BE2C (cell line): ENCODE measurements around the gene RFPL4AL1.

Experiments used
- DNase-seq: peaks from one replicate; pipeline ENCODE4 v3.0.0-alpha.2; 2020
- H3K27me3 ChIP-seq: fragments of 250-450 bp; sonication (Bioruptor Pico); 2 replicates; pipeline ENCODE4 v1.5.1; 2020; ENCODE audit warnings: mild to moderate bottlenecking
- H3K36me3 ChIP-seq: fragments of 250-450 bp; sonication (Bioruptor Pico); 2 replicates; pipeline ENCODE4 v1.5.1; 2020; ENCODE audit warnings: mild to moderate bottlenecking
- H3K4me1 ChIP-seq: fragments of 250-450 bp; sonication (Bioruptor Pico); 2 replicates; pipeline ENCODE4 v1.5.1; 2020
- H3K4me3 ChIP-seq: 2 replicates; pipeline ENCODE4 v1.5.1; 2011; ENCODE audit warnings: low read depth, low read length
- H3K9me3 ChIP-seq: fragments of 250-450 bp; sonication (Bioruptor Pico); 2 replicates; pipeline ENCODE4 v1.5.1; 2020
- TF ChIP-seq, protein P1 (sequence below): IDR thresholded peaks from 2 replicates; pipeline ENCODE4 v1.5.1; 2012; ENCODE audit warnings: mild to moderate bottlenecking, low read depth, low read length

Gene RFPL4AL1

DNA sequence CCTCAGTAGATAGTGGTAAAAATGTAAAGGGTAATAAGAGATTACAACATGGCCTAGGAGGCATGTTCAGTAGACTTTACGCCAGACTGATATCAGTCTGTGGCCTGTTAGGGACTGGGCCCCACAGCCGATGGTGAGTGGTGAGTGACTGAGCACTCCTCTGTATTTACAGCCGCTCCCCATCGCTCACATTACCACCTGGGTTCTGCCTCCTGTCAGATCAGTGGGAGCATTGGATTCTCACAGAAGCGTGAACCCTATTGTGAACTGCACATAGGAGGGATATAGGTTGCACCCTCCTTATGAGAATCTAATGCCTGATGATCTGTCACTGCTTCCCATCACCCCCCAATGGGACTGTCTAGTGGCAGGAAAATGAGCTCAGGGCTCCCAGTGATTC, 45.0 kb downstream of the RFPL4AL1 start:
- Histone ChIP-seq H3K27me3 (peaks cover 47% of the 10 kb centered on the region), H3K4me3 (no peak overlapping the region), H3K4me1 (no peaks in the 10 kb centered on the region), H3K9me3 (no peaks in the 10 kb centered on the region), H3K36me3 (no peaks in the 10 kb centered on the region)
- no peak for DNase-seq
- TF ChIP-seq, protein P1, sequence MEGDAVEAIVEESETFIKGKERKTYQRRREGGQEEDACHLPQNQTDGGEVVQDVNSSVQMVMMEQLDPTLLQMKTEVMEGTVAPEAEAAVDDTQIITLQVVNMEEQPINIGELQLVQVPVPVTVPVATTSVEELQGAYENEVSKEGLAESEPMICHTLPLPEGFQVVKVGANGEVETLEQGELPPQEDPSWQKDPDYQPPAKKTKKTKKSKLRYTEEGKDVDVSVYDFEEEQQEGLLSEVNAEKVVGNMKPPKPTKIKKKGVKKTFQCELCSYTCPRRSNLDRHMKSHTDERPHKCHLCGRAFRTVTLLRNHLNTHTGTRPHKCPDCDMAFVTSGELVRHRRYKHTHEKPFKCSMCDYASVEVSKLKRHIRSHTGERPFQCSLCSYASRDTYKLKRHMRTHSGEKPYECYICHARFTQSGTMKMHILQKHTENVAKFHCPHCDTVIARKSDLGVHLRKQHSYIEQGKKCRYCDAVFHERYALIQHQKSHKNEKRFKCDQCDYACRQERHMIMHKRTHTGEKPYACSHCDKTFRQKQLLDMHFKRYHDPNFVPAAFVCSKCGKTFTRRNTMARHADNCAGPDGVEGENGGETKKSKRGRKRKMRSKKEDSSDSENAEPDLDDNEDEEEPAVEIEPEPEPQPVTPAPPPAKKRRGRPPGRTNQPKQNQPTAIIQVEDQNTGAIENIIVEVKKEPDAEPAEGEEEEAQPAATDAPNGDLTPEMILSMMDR, result no peak

DNA sequence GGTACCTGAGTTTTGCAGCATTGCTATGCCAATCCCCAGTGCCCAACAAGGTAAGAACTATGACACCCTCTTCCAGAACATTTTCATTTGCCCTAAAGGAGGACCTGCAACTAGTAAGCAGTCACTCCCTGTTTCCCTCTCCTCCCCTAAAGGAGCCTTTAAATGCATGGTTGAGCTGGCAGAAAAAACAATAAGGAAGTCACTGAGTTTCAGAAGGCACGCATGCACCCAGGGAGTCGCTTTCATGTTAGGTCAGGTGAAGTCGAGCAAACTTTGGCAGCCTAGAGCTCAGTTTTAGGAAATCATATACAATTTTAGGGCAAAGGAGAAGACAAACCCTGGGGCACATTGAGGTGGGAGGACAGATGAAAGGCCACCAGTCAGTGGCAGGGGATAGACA, 51.1 kb downstream of the RFPL4AL1 start:
- Histone ChIP-seq H3K27me3 (peaks cover 25% of the 10 kb centered on the region), H3K4me3 (no peak overlapping the region), H3K9me3 (no peaks in the 10 kb centered on the region), H3K36me3 (no peaks in the 10 kb centered on the region), H3K4me1 (no peaks in the 10 kb centered on the region)
- no peak for DNase-seq
- TF ChIP-seq, protein P1, result no peak
